ENCODE measurements around the gene GSX1.

GRCh38 chr13:27808851-27809550 is 16.7 kb downstream of the GSX1 start:
- TF ChIP-seq CTCF (IDR thresholded peaks at IDR 0.05) (no peak), POLR2AphosphoS5 (IDR thresholded peaks at IDR 0.05) (no peak)
